Skeletal muscle cell (primary cell): ENCODE measurements around the gene CCT3.
"Not testable (repeated sequence)": the region's sequence is repeated elsewhere in the genome, so short reads cannot be mapped to it uniquely, and the experiment has no call there.

Experiments used
- DNase-seq: peaks from one replicate; pipeline ENCODE4 v3.0.0-alpha.2; 2010; ENCODE audit warnings: low read depth
- H3K4me3 ChIP-seq: 2 replicates; pipeline ENCODE4 v1.5.1; 2011; ENCODE audit warnings: low read depth, mild to moderate bottlenecking, control low read depth, low read length, moderate library complexity

Gene CCT3

GRCh38 chr1:156369685-156370286 lies 31.7 kb upstream of the CCT3 start:
- H3K4me3 ChIP-seq, DNase-seq: not testable (repeated sequence)

GRCh38 chr1:156368889-156369684 lies 31.0 kb upstream of the CCT3 start, which contains the start of gene RHBG:
Gene RHBG (plus strand): TSS chr1:156369211. CDS start chr1:156369250, 39 bp downstream.
- no peak for DNase-seq
- H3K4me3 ChIP-seq = peak within 1 kb of the TSS; percentile 29

- no peak for DNase-seq
- H3K4me3 ChIP-seq = no peak overlapping the region
Observed at GRCh38 chr1:156368157-156368658, 30.1 kb upstream of the CCT3 start.

- no peak for DNase-seq
- no peak overlapping the region for H3K4me3 ChIP-seq
Observed at GRCh38 chr1:156367383-156368156, 29.5 kb upstream of the CCT3 start.

GRCh38 chr1:156366378-156367166 lies 28.5 kb upstream of the CCT3 start:
- no peak for DNase-seq
- H3K4me3 ChIP-seq = no peak overlapping the region

- no peak for DNase-seq
- no peak overlapping the region for H3K4me3 ChIP-seq
Observed at GRCh38 chr1:156365754-156366153, 27.7 kb upstream of the CCT3 start.

GRCh38 chr1:156360534-156360933 lies 22.4 kb upstream of the CCT3 start:
- no peak for DNase-seq
- no peak overlapping the region for H3K4me3 ChIP-seq

- H3K4me3 ChIP-seq = no peak overlapping the region
- DNase-seq = no peak
Observed at GRCh38 chr1:156359973-156360372, 21.9 kb upstream of the CCT3 start.

GRCh38 chr1:156359249-156359648 lies 21.2 kb upstream of the CCT3 start:
- no peak overlapping the region for H3K4me3 ChIP-seq
- no peak for DNase-seq

GRCh38 chr1:156358641-156359040 lies 20.5 kb upstream of the CCT3 start:
- H3K4me3 ChIP-seq = no peak overlapping the region
- no peak for DNase-seq

- no peak overlapping the region for H3K4me3 ChIP-seq
- DNase-seq = no peak
Observed at GRCh38 chr1:156357977-156358376, 19.9 kb upstream of the CCT3 start.

- no peak for DNase-seq
- no peak overlapping the region for H3K4me3 ChIP-seq
Observed at GRCh38 chr1:156356875-156357534, 18.9 kb upstream of the CCT3 start.

GRCh38 chr1:156356262-156356874 lies 18.3 kb upstream of the CCT3 start:
- DNase-seq = no peak
- no peak overlapping the region for H3K4me3 ChIP-seq

GRCh38 chr1:156352481-156352880 lies 14.4 kb upstream of the CCT3 start:
- DNase-seq, H3K4me3 ChIP-seq: not testable (repeated sequence)

GRCh38 chr1:156347331-156347730 lies 9.2 kb upstream of the CCT3 start:
- peak; percentile 46 for DNase-seq
- no peak overlapping the region for H3K4me3 ChIP-seq

- no peak overlapping the region for H3K4me3 ChIP-seq
- DNase-seq = no peak
Observed at GRCh38 chr1:156346636-156347035, 8.5 kb upstream of the CCT3 start.

GRCh38 chr1:156346035-156346434 lies 7.9 kb upstream of the CCT3 start:
- not testable (repeated sequence) for DNase-seq, H3K4me3 ChIP-seq

- H3K4me3 ChIP-seq = no peak overlapping the region
- DNase-seq = no peak
Observed at GRCh38 chr1:156344409-156344808, 6.3 kb upstream of the CCT3 start.
